HepG2 (cell line): ENCODE measurements around the gene PDCD1LG2. TPM values are rescaled to one million over a fixed set of nuclear protein-coding genes. Genes with fewer than 3 reads are reported as not detected.

ENCODE experiments used
- ATAC-seq: fragments of 200-7000 bp; cut with Tn5 transposase; 3 replicates; pipeline ENCODE4 v1.9.1; 2020; ENCODE audit warnings: mild to moderate bottlenecking, moderate library complexity
- BruUV-seq: library from RNA; stranded (reverse); fragments of 400-500 nt; replicated peaks from 2 replicates; lab custom pipeline; 2021; lab: Mats Ljungman, UMichigan
- CTCF ChIA-PET: fragments of 300-600 bp; formaldehyde crosslinking; extraction: SDS; loops from one replicate; lab custom pipeline; 2021; ENCODE audit warnings: low total read pairs, inconsistent platforms, low intra/inter-chr PET ratio; lab: Yijun Ruan, JAX
- POLR2A ChIA-PET: fragments of 350-600 bp; sonication (Branson Sonifier 250); formaldehyde crosslinking; loops from one replicate; lab custom pipeline; 2020; ENCODE audit warnings: antibody characterized with exemption, inconsistent platforms; lab: Yijun Ruan, JAX
- DNase-seq: peaks from one replicate; pipeline ENCODE4 v3.0.0-alpha.2; 2015; ENCODE audit warnings: low spot score
- FAIRE-seq: peaks from 3 replicates; lab custom pipeline; 2011; peaks lifted over from hg19 to GRCh38; lab: Jason Lieb, UNC
- H2AFZ ChIP-seq: one replicate; pipeline ENCODE4 v1.6.1; 2011; ENCODE audit warnings: low read length, inconsistent platforms
- H3K27ac ChIP-seq: fragments of 300-600 bp; 3 replicates; pipeline ENCODE4 v1.8.0; 2011; ENCODE audit warnings: mixed run types, mild to moderate bottlenecking, mixed read lengths, low read length, inconsistent platforms; ENCODE audit not compliant: insufficient read depth; ENCODE audit errors: extremely low read length
- H3K27me3 ChIP-seq, 2 experiments: fragments of 200-600 bp in 1 of 2; 2 replicates in 1 of 2; 3 replicates in 1 of 2; pipeline versions ENCODE4 v1.6.0 to v1.8.0; 2011; ENCODE audit warnings: low read length in 2 of 2, mild to moderate bottlenecking in 2 of 2, moderate library complexity in 2 of 2, inconsistent platforms in 1 of 2; ENCODE audit not compliant: insufficient read depth in 2 of 2, control insufficient read depth in 1 of 2
- H3K36me3 ChIP-seq, 2 experiments: fragments of 200-600 bp in 1 of 2; replicated peaks in 1 of 2; 2 replicates in 1 of 2; 3 replicates in 1 of 2; pipeline versions ENCODE4 v1.5.1 to v1.8.0; 2011; ENCODE audit warnings: low read length in 2 of 2, inconsistent platforms in 1 of 2; ENCODE audit not compliant: insufficient read depth in 2 of 2, control insufficient read depth in 1 of 2
- H3K4me1 ChIP-seq: 2 replicates; pipeline ENCODE4 v1.5.1; 2012; ENCODE audit warnings: low read length, inconsistent platforms; ENCODE audit not compliant: insufficient read depth
- H3K4me2 ChIP-seq: 2 replicates; pipeline ENCODE4 v1.6.0; 2011; ENCODE audit warnings: low read depth, low read length, inconsistent platforms
- H3K4me3 ChIP-seq, 3 experiments: fragments of 200-600 bp in 1 of 3; sonication (generic), shearing (Covaris generic) in 1 of 3; replicated peaks in 1 of 3; 2 replicates each; pipeline ENCODE4 v1.5.1; 2011 to 2016; ENCODE audit warnings: low read length in 3 of 3, inconsistent platforms in 2 of 3, low read depth in 2 of 3, mild to moderate bottlenecking in 2 of 3, control low read depth in 1 of 3, mixed read lengths in 1 of 3; ENCODE audit not compliant: insufficient read depth in 1 of 3
- H3K79me2 ChIP-seq: one replicate; pipeline ENCODE4 v1.6.1; 2011; ENCODE audit warnings: low read length, inconsistent platforms; ENCODE audit not compliant: insufficient read depth
- H3K9ac ChIP-seq: 2 replicates; pipeline ENCODE4 v1.6.0; 2011; ENCODE audit warnings: mild to moderate bottlenecking, low read depth, low read length, inconsistent platforms; ENCODE audit not compliant: insufficient read depth
- H3K9me3 ChIP-seq: 2 replicates; pipeline ENCODE4 v1.5.1; 2012; ENCODE audit warnings: mild to moderate bottlenecking, low read length
- H4K20me1 ChIP-seq: 2 replicates; pipeline ENCODE4 v1.6.0; 2011; ENCODE audit warnings: inconsistent platforms, mild to moderate bottlenecking, low read length, moderate library complexity; ENCODE audit not compliant: insufficient read depth
- ADNP ChIP-seq: sonication (generic); formaldehyde crosslinking; IDR thresholded peaks from 2 replicates; pipeline ENCODE4 v1.4.0; 2020; ENCODE audit warnings: missing genetic modification reagents
- BATF2 ChIP-seq: sonication (generic); formaldehyde crosslinking; IDR thresholded peaks from 2 replicates; pipeline ENCODE4 v1.8.0; 2022; ENCODE audit warnings: mild to moderate bottlenecking, missing genetic modification reagents, moderate library complexity
- BCL3 ChIP-seq: sonication (generic); formaldehyde crosslinking; IDR thresholded peaks from 2 replicates; pipeline ENCODE4 v1.5.1; 2020; ENCODE audit warnings: mild to moderate bottlenecking, missing genetic modification reagents, moderate library complexity
- MAZ ChIP-seq, 2 experiments: sonication (generic) in 1 of 2; formaldehyde crosslinking in 1 of 2; IDR thresholded peaks; 2 replicates each; pipeline versions ENCODE4 v1.5.0 to v1.6.1; 2012 to 2020; ENCODE audit warnings: low read depth in 2 of 2, mild to moderate bottlenecking in 2 of 2, borderline replicate concordance in 1 of 2, improper control_type of control experiment in 1 of 2, low read length in 1 of 2, missing genetic modification reagents in 1 of 2, moderate library complexity in 1 of 2
- MLXIP ChIP-seq: sonication (generic); formaldehyde crosslinking; IDR thresholded peaks from 2 replicates; pipeline ENCODE4 v1.9.0; 2021; ENCODE audit warnings: missing genetic modification reagents, borderline replicate concordance
- MTF2 ChIP-seq: sonication (generic); formaldehyde crosslinking; IDR thresholded peaks from 2 replicates; pipeline ENCODE4 v1.5.0; 2020; ENCODE audit warnings: missing genetic modification reagents, borderline replicate concordance
- NFAT5 ChIP-seq: sonication (generic); formaldehyde crosslinking; IDR thresholded peaks from 2 replicates; pipeline ENCODE4 v1.4.0; 2020; ENCODE audit warnings: missing genetic modification reagents
- NFKBIZ ChIP-seq: IDR thresholded peaks from 2 replicates; pipeline ENCODE4 v1.6.1; 2018; ENCODE audit warnings: missing genetic modification reagents, missing compliant biosample characterization
- NRL ChIP-seq: sonication (generic); formaldehyde crosslinking; IDR thresholded peaks from 2 replicates; pipeline ENCODE4 v1.5.0; 2020; ENCODE audit warnings: missing genetic modification reagents, mild to moderate bottlenecking, moderate library complexity, borderline replicate concordance
- TEAD2 ChIP-seq: sonication (generic); formaldehyde crosslinking; IDR thresholded peaks from 2 replicates; pipeline ENCODE4 v1.9.0; 2021; ENCODE audit warnings: missing genetic modification reagents
- ZBTB37 ChIP-seq: sonication (generic); formaldehyde crosslinking; IDR thresholded peaks from 2 replicates; pipeline ENCODE4 v1.4.0; 2020; ENCODE audit warnings: mild to moderate bottlenecking, missing genetic modification reagents
- ZFY ChIP-seq: sonication (generic); formaldehyde crosslinking; IDR thresholded peaks from 2 replicates; pipeline ENCODE4 v1.4.0; 2020; ENCODE audit warnings: missing genetic modification reagents
- ZNF207 ChIP-seq: fragments of 450-650 bp; IDR thresholded peaks from 2 replicates; pipeline ENCODE4 v1.6.1; 2016; ENCODE audit warnings: antibody characterized with exemption, borderline replicate concordance
- WGBS: methylation state at CpG from one replicate; pipeline ENCODE4 v1.1.6; 2017; ENCODE audit warnings: low lambda C conversion rate; 5-methylcytosine and 5-hydroxymethylcytosine counted together
- in situ Hi-C: cut with HindIII; loops from 2 replicates; pipeline ENCODE4 v1.10.0; 2017; ENCODE audit warnings: low pct_unique_long_range_greater_than_20kb; ENCODE audit not compliant: extremely low pct_ligation_motif_present
- intact Hi-C: fragments of 100-400 bp; cut with micrococcal nuclease; formaldehyde crosslinking; loops from one replicate; pipeline ENCODE4 v1.10.0; 2022; ENCODE audit not compliant: unreplicated experiment
- polyA plus RNA-seq, 8 experiments: library from polyadenylated mRNA; depleted of rRNA in 3 of 8; stranded (reverse) in 7 of 8; unstranded in 1 of 8; fragments of >200 nt; fragmentation: Illumina TruSeq in 4 of 8; extraction: Trizol in 4 of 8; gene quantifications; 2 replicates each; pipeline versions ENCODE4 v1.2.1 to v1.2.3, GENCODE V29; 2011 to 2016; ENCODE audit warnings: low read depth in 4 of 8, missing spikeins in 1 of 8, mixed read lengths in 1 of 8; ENCODE audit not compliant: insufficient read depth in 1 of 8
- total RNA-seq, 5 experiments: library from RNA; depleted of rRNA; stranded (reverse); fragments of >200 nt; fragmentation: Illumina TruSeq; extraction: Trizol; gene quantifications; 2 replicates each; pipeline ENCODE4 v1.2.3, GENCODE V29; 2016; ENCODE audit warnings: low read depth in 1 of 5

The PDCD1LG2 gene
- total and polyA plus RNA-seq, 2 of the 13 experiments (the other 11 are each of a cell fraction or from before 2014, with no cell fraction given): not detected

- intact Hi-C loops (no loop called here), in situ Hi-C loops (no loop called here)
- FAIRE-seq: no peak
- Histone ChIP-seq H3K27ac (no peak overlapping the region), H4K20me1 (no peaks in the 10 kb centered on the region), H2AFZ (no peak overlapping the region), H3K4me3 (no peak overlapping the region), H3K79me2 (no peaks in the 10 kb centered on the region), H3K36me3 (no peaks in the 10 kb centered on the region), H3K9ac (no peak overlapping the region), H3K9me3 (no peaks in the 10 kb centered on the region), H3K27me3 (peaks cover 0 to 3% of the 10 kb centered on the region in 2 experiments; a peak in 1 of 5 replicates), H3K4me2 (no peak overlapping the region), H3K4me1 (peaks cover 6% of the 10 kb centered on the region; the same call in 1 of the 2 replicates)
- 31% methylated on average over 4 of the region's 4 CpGs for WGBS
- ChIA-PET POLR2A (no interaction called here), CTCF (no interaction called here)
- no peak for ATAC-seq
- no peak for DNase-seq
- BruUV-seq: no TSS peak
- TF ChIP-seq NRL (CRISPR knock-in tag) (no peak), ADNP (CRISPR knock-in tag) (no peak), MTF2 (CRISPR knock-in tag) (no peak), ZFY (no peak), ZBTB37 (CRISPR knock-in tag) (no peak), MAZ (IDR thresholded peaks at IDR 0.05; ENCODE audit: borderline replicate concordance, low read depth, low read length) (no peak), MAZ (CRISPR knock-in tag; IDR thresholded peaks at IDR 0.05; ENCODE audit: low read depth) (no peak), BCL3 (CRISPR knock-in tag) (no peak), MLXIP (no peak), NFAT5 (no peak), NFKBIZ (CRISPR knock-in tag) (no peak), BATF2 (CRISPR knock-in tag) (no peak), TEAD2 (CRISPR knock-in tag) (no peak), ZNF207 (no peak)
Observed at GRCh38 chr9:5480919-5481318, 29.4 kb upstream of the PDCD1LG2 start.
